NCI-H2081 (cell line): ENCODE results near the gene GALNT18.

Experiments
- DNase-seq, 2 experiments: peaks; one replicate each; lab custom pipeline; 2025; lab: John Stamatoyannopoulos, UW

The GALNT18 gene

DNA sequence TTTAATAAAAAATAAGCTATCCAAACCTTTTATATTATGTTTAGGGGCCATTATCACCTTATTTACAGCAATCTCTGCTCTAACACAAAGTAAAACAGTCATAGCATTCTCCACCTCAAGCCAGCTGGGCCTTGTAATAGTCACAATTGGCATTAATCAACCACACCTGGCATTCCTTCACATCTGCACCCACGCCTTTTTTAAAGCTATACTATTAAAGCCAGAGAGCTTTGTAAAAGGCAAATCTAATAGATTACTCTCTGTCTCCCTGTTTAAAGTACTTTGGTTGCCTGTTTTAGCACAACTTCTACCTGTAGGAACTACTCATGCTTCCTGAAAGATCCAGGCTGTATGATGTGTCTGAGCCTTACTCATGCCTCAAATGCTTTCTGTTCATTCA is 381.8 kb downstream of the GALNT18 start:
- DNase-seq = no peak

DNA sequence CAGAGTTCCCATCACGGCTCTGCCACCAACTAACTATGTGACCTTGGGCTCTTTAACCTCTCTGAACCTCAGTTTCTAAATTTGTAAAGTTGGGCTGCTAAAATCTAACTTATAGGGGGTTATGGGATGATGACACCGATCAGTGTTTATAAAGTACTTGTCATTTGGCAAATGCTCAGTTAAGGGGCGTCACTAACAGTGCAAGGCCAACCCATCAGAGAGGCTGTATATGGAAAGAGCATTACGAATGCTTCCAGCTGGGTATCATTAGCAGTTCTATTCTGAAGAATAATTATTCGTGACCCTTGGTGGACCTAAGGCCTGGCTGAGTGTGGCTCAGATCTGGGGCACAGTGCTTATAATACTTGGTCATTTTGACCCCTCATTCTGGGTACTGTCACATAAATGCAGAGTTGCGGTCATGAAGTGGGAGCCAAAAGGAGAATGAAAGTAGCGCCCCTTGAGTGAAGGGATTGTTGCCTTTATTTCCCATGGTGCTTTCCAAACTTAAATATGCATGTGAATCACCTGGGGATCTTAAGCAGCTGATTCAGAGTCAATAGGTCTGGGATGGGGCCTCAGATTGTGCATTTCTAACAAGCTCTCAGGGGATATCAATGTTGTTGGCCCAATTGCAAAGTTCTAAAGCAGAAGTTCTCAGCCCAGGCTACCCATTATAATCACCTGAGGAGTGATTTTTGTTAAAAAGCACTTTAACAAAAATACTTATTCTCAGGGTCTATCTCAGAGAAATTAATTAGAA is 384.6 kb downstream of the GALNT18 start:
- DNase-seq = no peak

DNA sequence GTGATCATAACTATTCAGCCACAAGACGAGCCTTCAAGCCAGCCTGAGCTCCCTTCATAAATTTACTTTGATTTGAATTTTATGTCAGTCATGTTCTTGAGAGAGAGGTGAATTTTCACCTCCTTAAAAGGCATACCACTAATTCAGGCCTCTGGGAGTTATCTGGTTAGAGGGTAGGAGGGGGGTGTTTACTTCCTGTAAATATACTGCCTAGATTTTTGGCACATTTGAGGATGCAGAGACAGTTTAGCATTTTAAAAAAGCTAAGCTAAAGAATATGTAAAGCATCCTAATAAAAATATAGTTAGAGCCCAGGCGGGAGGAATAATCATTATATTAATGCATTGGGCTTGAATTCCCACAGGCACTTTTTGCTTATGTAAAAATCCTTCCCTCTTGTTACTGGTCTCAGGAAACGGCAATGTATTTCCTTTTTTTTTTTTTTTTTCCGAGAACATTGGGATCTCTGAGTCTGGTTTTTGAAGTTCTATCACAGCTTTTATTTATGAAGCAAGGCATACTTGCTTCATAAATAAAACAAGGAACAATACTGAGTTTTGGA is 385.2 kb downstream of the GALNT18 start:
- no peak for DNase-seq

DNA sequence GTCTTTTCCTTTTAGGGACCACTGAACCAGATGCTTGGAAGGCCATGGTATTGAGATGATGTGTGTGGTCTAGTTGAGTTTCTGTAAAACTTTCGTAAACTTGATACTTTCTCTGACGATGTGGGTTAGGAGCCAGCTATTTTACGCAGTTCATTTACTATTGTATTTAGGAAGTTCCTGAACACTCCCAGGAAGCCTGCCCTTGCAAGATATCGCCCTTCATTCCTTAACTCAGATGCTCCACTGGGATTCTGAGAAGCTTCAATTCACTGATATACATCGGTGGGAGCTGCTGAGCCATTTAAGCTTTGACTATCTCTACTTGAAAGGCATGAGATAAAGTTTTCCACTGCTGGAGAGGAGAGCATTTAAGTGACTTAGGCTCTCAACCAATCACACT is 390.0 kb downstream of the GALNT18 start:
- no peak for DNase-seq

DNA sequence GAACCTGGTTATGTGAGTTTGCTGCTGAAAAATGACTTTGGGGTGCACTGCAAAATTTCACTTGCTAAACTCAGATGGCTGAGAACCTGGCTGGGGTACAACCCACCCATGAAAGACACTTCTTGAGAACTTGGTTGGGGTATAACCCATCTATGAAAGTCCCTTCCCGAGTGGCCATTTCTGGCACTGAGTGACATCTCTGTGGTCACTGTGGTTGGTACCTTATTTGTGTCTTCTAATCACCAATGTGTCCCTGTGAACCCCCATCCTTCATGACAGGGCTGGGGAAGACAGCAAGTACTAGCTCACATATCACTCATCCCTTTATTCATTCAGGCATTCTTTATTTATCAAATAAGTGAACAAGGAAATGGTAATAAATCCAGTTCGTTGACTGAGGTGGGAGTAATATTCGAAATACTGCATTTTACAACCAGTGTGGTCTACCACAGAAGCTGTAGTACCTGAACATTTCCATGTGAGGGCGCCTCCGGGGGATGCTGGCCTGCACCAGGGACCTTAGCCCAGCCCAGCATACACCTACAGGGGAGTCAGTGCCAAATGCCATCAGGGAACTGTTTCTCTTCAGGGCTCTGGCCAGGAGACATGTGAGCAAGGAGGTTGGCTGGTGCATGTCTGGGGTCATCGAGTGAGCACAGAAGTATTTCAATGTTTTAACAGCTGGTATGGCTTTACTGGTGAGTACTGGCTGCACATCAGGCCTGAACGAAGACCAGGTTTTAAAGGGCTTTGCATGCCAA is 390.8 kb downstream of the GALNT18 start:
- peak in 1 of 2 experiments; percentile 26 for DNase-seq

DNA sequence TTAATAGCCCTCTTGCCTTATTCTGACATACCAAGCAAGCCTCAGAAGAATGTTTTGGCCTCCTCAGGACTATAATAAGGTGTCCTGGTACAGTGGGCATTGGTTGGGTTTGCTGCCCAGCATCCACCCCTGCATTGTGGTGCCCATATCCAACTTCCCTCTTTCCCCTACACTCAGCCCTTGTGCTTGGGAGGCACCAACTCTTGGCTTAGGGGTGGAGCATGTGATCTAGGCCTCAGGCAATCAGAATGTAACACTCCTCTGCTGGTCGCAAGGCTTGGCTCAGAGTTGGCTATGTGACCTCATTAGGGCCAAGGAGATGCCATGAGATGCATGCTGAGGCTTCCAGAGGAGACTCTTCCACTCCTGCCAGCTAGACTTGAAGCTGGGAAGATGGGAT is 391.7 kb downstream of the GALNT18 start:
- DNase-seq = no peak

DNA sequence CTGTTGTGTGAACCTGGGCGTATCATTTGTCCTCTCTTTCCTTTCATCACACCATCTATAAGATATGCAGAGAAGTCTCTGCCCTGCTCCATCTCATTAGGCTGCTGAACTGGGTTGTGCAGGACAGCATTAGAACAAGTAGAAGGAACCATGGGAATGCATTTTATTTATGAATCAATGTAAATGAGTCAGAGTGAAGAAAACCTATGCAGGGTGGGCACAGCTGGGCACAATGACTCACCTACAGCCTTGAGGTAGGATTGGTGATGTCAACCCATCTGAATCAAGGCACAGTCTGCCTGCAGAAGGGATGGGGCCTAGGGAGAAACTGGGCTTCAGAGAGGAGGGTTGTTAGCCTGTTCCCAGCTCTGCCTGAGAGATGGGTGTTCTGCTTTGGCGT is 392.2 kb downstream of the GALNT18 start:
- DNase-seq = no peak

DNA sequence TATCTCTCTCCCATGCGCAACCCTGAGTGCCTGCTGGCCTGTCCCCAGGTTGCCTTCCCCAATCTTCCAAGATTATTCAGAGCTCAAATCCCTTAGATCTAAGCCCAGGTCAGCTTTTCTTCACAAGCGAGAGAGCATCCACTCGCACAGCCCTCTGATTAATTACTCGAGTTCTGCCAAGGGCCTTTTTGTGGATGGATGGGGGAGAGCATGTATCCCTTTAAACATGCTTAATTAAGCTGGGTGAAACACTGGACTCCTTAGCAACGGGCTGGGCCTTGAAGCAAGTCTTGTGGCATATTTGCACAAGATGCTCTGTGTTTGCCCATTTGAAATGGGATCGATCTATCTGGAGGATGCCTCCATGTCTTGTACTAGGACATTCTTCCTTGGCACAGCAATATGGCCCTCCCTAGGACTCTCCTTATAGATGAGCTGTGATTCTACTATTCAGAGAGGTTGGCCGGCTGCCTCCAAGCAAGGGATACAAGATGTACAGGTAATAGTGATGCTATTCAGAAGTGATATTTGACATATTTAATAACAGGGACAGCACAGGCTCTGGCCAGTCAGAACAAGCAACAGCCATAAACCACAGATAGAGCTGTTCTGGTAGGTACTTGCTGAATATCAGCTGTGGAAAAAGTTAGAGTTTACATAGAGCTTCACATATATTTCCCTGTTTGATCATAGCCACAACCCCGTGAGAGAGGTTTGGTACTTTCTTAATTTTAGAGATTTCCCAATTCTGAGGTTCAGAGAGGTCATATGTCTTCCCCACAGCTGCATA is 394.3 kb downstream of the GALNT18 start:
- no peak for DNase-seq
